GM12878 (cell line): ENCODE results near the gene SKAP1. TPM values are rescaled to one million over a fixed set of nuclear protein-coding genes. Genes with fewer than 3 reads are reported as not detected.

Experiments
- ATAC-seq: fragments of 200-7000 bp; cut with Tn5 transposase; 3 replicates; pipeline ENCODE4 v1.9.1; 2020; ENCODE audit warnings: mild to moderate bottlenecking, moderate library complexity
- BruUV-seq: library from RNA; stranded (reverse); fragments of 400-500 nt; replicated peaks from 2 replicates; lab custom pipeline; 2021; lab: Mats Ljungman, UMichigan
- CTCF ChIA-PET: fragments of 300-600 bp; sonication (Branson Sonifier 250); formaldehyde crosslinking; extraction: SDS; loops from one replicate; lab custom pipeline; 2021; ENCODE audit warnings: inconsistent platforms; lab: Yijun Ruan, JAX
- POLR2A ChIA-PET: fragments of 350-600 bp; formaldehyde crosslinking; extraction: SDS; loops from one replicate; lab custom pipeline; 2021; ENCODE audit warnings: inconsistent platforms; lab: Charles Lee
- RAD21 ChIA-PET: fragments of 300-600 bp; sonication (Branson Sonifier 250); formaldehyde crosslinking; loops from one replicate; lab custom pipeline; 2023; ENCODE audit warnings: antibody characterized with exemption; ENCODE audit not compliant: unreplicated experiment; lab: Charles Lee
- SMC1A ChIA-PET: fragments of 300-600 bp; sonication (Branson Sonifier 250); formaldehyde crosslinking; loops from one replicate; lab custom pipeline; 2023; ENCODE audit not compliant: unreplicated experiment, uncharacterized antibody; lab: Charles Lee
- DNase-seq: peaks from one replicate; pipeline ENCODE4 v3.0.0-alpha.2; 2011; ENCODE audit warnings: low read depth, low spot score
- FAIRE-seq: peaks from 3 replicates; lab custom pipeline; 2011; peaks lifted over from hg19 to GRCh38; lab: Jason Lieb, UNC
- H2AFZ ChIP-seq: 2 replicates; pipeline ENCODE4 v1.6.0; 2011; ENCODE audit warnings: low read depth, low read length, control low read depth; ENCODE audit not compliant: control insufficient read depth
- H3K27ac ChIP-seq: 2 replicates; pipeline ENCODE4 v1.5.1; 2011; ENCODE audit warnings: control low read depth; ENCODE audit not compliant: control insufficient read depth, insufficient read depth
- H3K27me3 ChIP-seq, 2 experiments: replicated peaks in 1 of 2; 2 replicates each; pipeline versions ENCODE4 v1.6.0 to v1.6.1; 2011; ENCODE audit warnings: low read length in 1 of 2; ENCODE audit not compliant: control insufficient read depth in 2 of 2, insufficient read depth in 2 of 2
- H3K36me3 ChIP-seq, 2 experiments: 2 replicates each; pipeline ENCODE4 v1.5.1; 2011; ENCODE audit warnings: low read length in 1 of 2; ENCODE audit not compliant: control insufficient read depth in 2 of 2, insufficient read depth in 2 of 2
- H3K4me1 ChIP-seq: 2 replicates; pipeline ENCODE4 v1.6.1; 2011; ENCODE audit warnings: mild to moderate bottlenecking, low read length, moderate library complexity, mixed read lengths; ENCODE audit not compliant: control insufficient read depth, insufficient read depth
- H3K4me2 ChIP-seq: 2 replicates; pipeline ENCODE4 v1.6.0; 2011; ENCODE audit warnings: control low read depth; ENCODE audit not compliant: control insufficient read depth, insufficient read depth
- H3K4me3 ChIP-seq: fragments of 200-600 bp; sonication (generic); 2 replicates; pipeline ENCODE4 v1.5.1; 2016
- H3K79me2 ChIP-seq: 2 replicates; pipeline ENCODE4 v1.6.0; 2011; ENCODE audit warnings: low read length; ENCODE audit not compliant: control insufficient read depth, insufficient read depth
- H3K9ac ChIP-seq: 2 replicates; pipeline ENCODE4 v1.8.0; 2011; ENCODE audit warnings: low read length, control low read depth, mixed read lengths; ENCODE audit not compliant: control insufficient read depth, insufficient read depth
- H3K9me3 ChIP-seq: replicated peaks from 3 replicates; pipeline ENCODE4 v1.5.1; 2011; ENCODE audit warnings: mild to moderate bottlenecking, low read length; ENCODE audit not compliant: control insufficient read depth, insufficient read depth
- H4K20me1 ChIP-seq: 2 replicates; pipeline ENCODE4 v1.6.0; 2011; ENCODE audit not compliant: control insufficient read depth, insufficient read depth
- BCL11A ChIP-seq: IDR thresholded peaks from 2 replicates; pipeline ENCODE4 v1.6.1; 2011; ENCODE audit warnings: low read depth, low read length
- ESRRA ChIP-seq: IDR thresholded peaks from 2 replicates; pipeline ENCODE4 v1.6.1; 2012; ENCODE audit warnings: mild to moderate bottlenecking, low read length, improper control_type of control experiment
- IKZF1 ChIP-seq: fragments of 450-650 bp; conservative IDR thresholded peaks from 2 replicates; pipeline ENCODE4 v1.6.1; 2017; ENCODE audit warnings: antibody characterized with exemption, mild to moderate bottlenecking
- POLR2A ChIP-seq: IDR thresholded peaks from 2 replicates; pipeline ENCODE4 v1.6.1; 2011; ENCODE audit warnings: low read depth, mild to moderate bottlenecking, low read length
- RB1 ChIP-seq: fragments of 450-650 bp; formaldehyde crosslinking; IDR thresholded peaks from 2 replicates; pipeline ENCODE4 v1.6.1; 2017; ENCODE audit warnings: mild to moderate bottlenecking, borderline replicate concordance
- RUNX3 ChIP-seq: IDR thresholded peaks from 2 replicates; pipeline ENCODE4 v1.6.1; 2012; ENCODE audit warnings: low read length, inconsistent platforms
- SP1 ChIP-seq: IDR thresholded peaks from one replicate; pipeline ENCODE4 v1.6.1; 2011; ENCODE audit warnings: low read depth, low read length
- SREBF2 ChIP-seq: IDR thresholded peaks from 2 replicates; pipeline ENCODE4 v1.6.1; 2012; ENCODE audit warnings: mild to moderate bottlenecking, low read length
- SUZ12 ChIP-seq: fragments of 200-600 bp; sonication (generic); IDR thresholded peaks from one replicate; pipeline ENCODE4 v1.6.1; 2018; ENCODE audit warnings: antibody characterized with exemption, mild to moderate bottlenecking; ENCODE audit not compliant: unreplicated experiment
- TCF3 ChIP-seq: IDR thresholded peaks from 2 replicates; pipeline ENCODE4 v1.6.1; 2012; ENCODE audit warnings: low read depth, mild to moderate bottlenecking, low read length, borderline replicate concordance; ENCODE audit not compliant: insufficient read depth
- TCF7 ChIP-seq: IDR thresholded peaks from 2 replicates; pipeline ENCODE4 v1.6.1; 2014; ENCODE audit warnings: antibody characterized with exemption, borderline replicate concordance
- ZNF622 ChIP-seq: fragments of 450-650 bp; IDR thresholded peaks from 2 replicates; pipeline ENCODE4 v1.6.1; 2017; ENCODE audit warnings: mild to moderate bottlenecking, inconsistent platforms
- WGBS: methylation state at CpG from one replicate; pipeline ENCODE4 v1.1.6; 2016; ENCODE audit warnings: low lambda C conversion rate; ENCODE audit not compliant: insufficient replicate concordance, insufficient coverage; ENCODE audit errors: missing lambda C conversion rate; 5-methylcytosine and 5-hydroxymethylcytosine counted together
- in situ Hi-C: fragments of 300-500 bp; cut with MboI; formaldehyde crosslinking; loops from 9 replicates; pipeline ENCODE4 v1.14.3; 2018; ENCODE audit warnings: mixed read lengths
- intact Hi-C: fragments of 100-400 bp; cut with micrococcal nuclease; formaldehyde crosslinking; loops from one replicate; pipeline ENCODE4 v1.14.2; 2022; ENCODE audit not compliant: unreplicated experiment
- polyA plus RNA-seq, 11 experiments: library from polyadenylated mRNA; depleted of rRNA in 4 of 11; unstranded in 6 of 11; stranded (reverse) in 5 of 11; fragments of >200 nt; fragmentation: Nextera tagmentation in 4 of 11; fragmentation: Illumina TruSeq in 1 of 11; extraction: Ambion mirVana in 4 of 11; extraction: Trizol in 1 of 11; gene quantifications; 1 replicate in 1 of 11; 2 replicates in 10 of 11; pipeline versions ENCODE4 v1.2.1 to v1.2.3, GENCODE V29; 2011 to 2016; ENCODE audit warnings: inconsistent platforms in 2 of 11, missing spikeins in 2 of 11, low read depth in 1 of 11
- total RNA-seq, 4 experiments: library from RNA; depleted of rRNA in 3 of 4; stranded (reverse); fragments of >200 nt in 3 of 4; fragmentation: Illumina TruSeq in 1 of 4; extraction: Trizol in 1 of 4; gene quantifications; 2 replicates each; pipeline versions ENCODE4 v1.2.1 to v1.2.3, GENCODE V29; 2013 to 2021

The SKAP1 gene
- total and polyA plus RNA-seq, 10 of the 15 experiments (the other 5 are each of a cell fraction or from before 2014, with no cell fraction given) = 17.1 to 97.6 (median 35.9) TPM

GRCh38 chr17:48254896-48255295, 175.1 kb downstream of the SKAP1 start:
- H2AFZ ChIP-seq = no peak overlapping the region
- in situ Hi-C loops = no loop called here
- no peak for TF ChIP-seq SREBF2
- no peak for TF ChIP-seq SUZ12
- no peak for TF ChIP-seq IKZF1
- no peak for TF ChIP-seq TCF7
- TF ChIP-seq, all 136 proteins: peak for 0
- 78% methylated on average over 1 of the region's 1 CpG for WGBS
- CTCF ChIA-PET = interaction anchor here (1.3 to 20.3 kb wide), 4 partner anchors 6 to 54 kb away, joined by 3 to 220 read pairs (median 5); no protein-coding TSS in a partner anchor
- Histone ChIP-seq H3K27ac (no peak overlapping the region), H3K79me2 (no peaks in the 10 kb centered on the region), H3K4me1 (no peaks in the 10 kb centered on the region), H4K20me1 (no peaks in the 10 kb centered on the region), H3K9ac (no peak overlapping the region), H3K4me3 (no peak overlapping the region), H3K36me3 (no peaks in the 10 kb centered on the region), H3K4me2 (no peak overlapping the region), H3K27me3 (no peaks in the 10 kb centered on the region), H3K9me3 (no peaks in the 10 kb centered on the region)
- FAIRE-seq = no peak
- no TSS peak for BruUV-seq
- RAD21 ChIA-PET = interaction anchor here (1.4 kb wide), 1 partner anchor 8 kb away, joined by 3 read pairs; no protein-coding TSS in a partner anchor
- no peak for DNase-seq
- no peak for ATAC-seq
- POLR2A ChIA-PET = interaction anchor here (0.5 kb wide), 1 partner anchor 1509 kb away, joined by 4 read pairs; the partner anchor contains the start of gene FAM117A
- intact Hi-C loops = no loop called here
- SMC1A ChIA-PET = interaction anchor here (1.6 to 4.3 kb wide), 5 partner anchors 8 to 45 kb away, joined by 4 to 23 read pairs (median 8); no protein-coding TSS in a partner anchor

DNA sequence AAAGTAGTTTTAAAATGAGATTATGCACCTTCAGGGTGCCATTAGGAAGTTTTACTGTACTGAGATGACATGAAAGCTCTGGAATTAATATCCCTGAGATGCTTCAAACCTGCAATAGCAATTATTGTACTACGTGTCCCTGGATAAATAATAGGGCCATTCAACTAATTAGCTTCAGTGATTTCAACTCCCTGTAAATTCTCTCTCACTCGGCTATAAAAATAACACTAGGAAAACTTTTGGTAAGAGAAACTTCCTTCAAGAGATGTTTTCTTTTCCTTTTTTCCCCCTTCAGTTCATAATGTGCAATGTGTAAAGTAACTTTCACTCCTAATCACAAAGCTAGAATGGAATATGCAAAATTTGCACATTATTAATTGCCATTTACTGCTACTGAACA, 176.0 kb downstream of the SKAP1 start:
- Histone ChIP-seq H3K4me1 (no peaks in the 10 kb centered on the region), H3K4me3 (no peak overlapping the region), H3K9ac (no peak overlapping the region), H3K79me2 (no peaks in the 10 kb centered on the region), H3K9me3 (no peaks in the 10 kb centered on the region), H3K27me3 (no peaks in the 10 kb centered on the region), H3K27ac (no peak overlapping the region), H2AFZ (no peak overlapping the region), H4K20me1 (no peaks in the 10 kb centered on the region), H3K36me3 (no peaks in the 10 kb centered on the region), H3K4me2 (no peak overlapping the region)
- POLR2A ChIA-PET = no interaction called here
- intact Hi-C loops = no loop called here
- TF ChIP-seq RUNX3 = no peak
- no peak for TF ChIP-seq POLR2A
- TF ChIP-seq ZNF622 = no peak
- TF ChIP-seq RB1 = no peak
- TF ChIP-seq ESRRA = no peak
- no peak for TF ChIP-seq SP1
- no peak for TF ChIP-seq BCL11A
- no peak for TF ChIP-seq TCF3
- ATAC-seq (no peak), FAIRE-seq (no peak), DNase-seq (no peak)
- SMC1A ChIA-PET = interaction anchor here (1.0 to 3.5 kb wide), 5 partner anchors 9 to 46 kb away, joined by 3 to 15 read pairs (median 6); no protein-coding TSS in a partner anchor
- WGBS = 22% methylated on average over 2 of the region's 2 CpGs
- in situ Hi-C loops = no loop called here
- no TSS peak for BruUV-seq
- RAD21 ChIA-PET = interaction anchor here (1.4 kb wide), 1 partner anchor 9 kb away, joined by 3 read pairs; no protein-coding TSS in a partner anchor
- CTCF ChIA-PET = interaction anchor here (1.4 to 20.3 kb wide), 2 partner anchors 7 to 9 kb away, joined by 5 to 220 read pairs; no protein-coding TSS in a partner anchor
